WTC11 (cell line): ENCODE measurements around the gene GATA6.

ENCODE experiments used
- CTCF ChIP-seq: fragments of 200-600 bp; IDR thresholded peaks from 2 replicates; pipeline ENCODE4 v1.8.0; 2022; ENCODE audit warnings: antibody characterized with exemption
- NR2C2 ChIP-seq: sonication (generic); formaldehyde crosslinking; IDR thresholded peaks from 2 replicates; pipeline ENCODE4 v1.8.0; 2022; ENCODE audit warnings: mild to moderate bottlenecking, missing genetic modification reagents
- PREB ChIP-seq: sonication (generic); formaldehyde crosslinking; IDR thresholded peaks from 2 replicates; pipeline ENCODE4 v1.8.1; 2022; ENCODE audit warnings: mild to moderate bottlenecking, missing genetic modification reagents, moderate library complexity, borderline replicate concordance
- RELA ChIP-seq: sonication (generic); formaldehyde crosslinking; IDR thresholded peaks from 2 replicates; pipeline ENCODE4 v1.8.1; 2022; ENCODE audit warnings: missing genetic modification reagents, mild to moderate bottlenecking, borderline replicate concordance

GRCh38 chr18:22170421-22171257 is 1.2 kb downstream of the GATA6 start:
- TF ChIP-seq CTCF (no peak), NR2C2 (CRISPR knock-in tag) (no peak), RELA (no peak), PREB (CRISPR knock-in tag) (no peak)
